Esophagus muscularis mucosa (tissue), 4 donors: ENCODE results near the gene HOXA10. TPM values are rescaled to one million over a fixed set of nuclear protein-coding genes. Genes with fewer than 3 reads are reported as not detected.

ENCODE experiments used
- DNase-seq: peaks from one replicate; pipeline ENCODE4 v3.0.0-alpha.2; 2017; ENCODE audit errors: extremely low spot score
- H3K27ac ChIP-seq, 4 donors: fragments of 200-600 bp; sonication (generic); replicated peaks in 1 of 4; 1 replicate in 3 of 4; 2 replicates in 1 of 4; pipeline ENCODE4 v1.5.1; 2016 to 2019; ENCODE audit warnings: mild to moderate bottlenecking in 1 of 4
- H3K27me3 ChIP-seq, 4 donors: fragments of 200-600 bp; sonication (generic); one replicate each; pipeline versions ENCODE4 v1.5.1 to v1.6.0; 2016 to 2019
- H3K36me3 ChIP-seq, 4 donors: fragments of 200-600 bp; sonication (generic); one replicate each; pipeline ENCODE4 v1.5.1; 2016 to 2019
- H3K4me1 ChIP-seq, 4 donors: fragments of 200-600 bp; sonication (generic); one replicate each; pipeline ENCODE4 v1.5.1; 2016 to 2019
- H3K4me3 ChIP-seq, 4 donors: fragments of 200-600 bp; sonication (generic); 1 replicate in 2 of 4; 2 replicates in 2 of 4; pipeline ENCODE4 v1.5.1; 2016 to 2019; ENCODE audit warnings: mild to moderate bottlenecking in 4 of 4, moderate library complexity in 1 of 4
- H3K9me3 ChIP-seq, 4 donors: fragments of 200-600 bp; sonication (generic); 1 replicate in 3 of 4; 2 replicates in 1 of 4; pipeline ENCODE4 v1.5.1; 2016 to 2019
- EP300 ChIP-seq: sonication (generic); formaldehyde crosslinking; IDR thresholded peaks from one replicate; pipeline ENCODE4 v1.6.1; 2017; ENCODE audit warnings: antibody characterized with exemption
- POLR2A ChIP-seq: fragments of 450-650 bp; IDR thresholded peaks from one replicate; pipeline ENCODE4 v1.6.1; 2017; ENCODE audit warnings: antibody characterized with exemption, moderate library complexity, mild to moderate bottlenecking, low read depth
- POLR2AphosphoS5 ChIP-seq, 2 donors: sonication (generic); formaldehyde crosslinking; IDR thresholded peaks; one replicate each; pipeline ENCODE4 v1.6.1; 2017; ENCODE audit warnings: antibody characterized with exemption in 2 of 2
- WGBS: methylation state at CpG from one replicate; pipeline ENCODE4 v1.1.5; 2018; 5-methylcytosine and 5-hydroxymethylcytosine counted together
- intact Hi-C: fragments of 100-400 bp; cut with DNase I; formaldehyde crosslinking; loops from one replicate; pipeline ENCODE4 v1.15.1; 2023
- total RNA-seq, 4 donors: library from RNA; depleted of rRNA; stranded (reverse); fragments of >200 nt; gene quantifications; one replicate each; pipeline versions ENCODE4 v1.1.0 to v1.2.1, GENCODE V29; 2016
- TF ChIP-seq, protein P1 (sequence below), 3 experiments: fragments of 200-600 bp in 2 of 3; fragments of 450-650 bp in 1 of 3; sonication (generic) in 2 of 3; IDR thresholded peaks; one replicate each; pipeline ENCODE4 v1.5.1; 2017 to 2019; ENCODE audit warnings: antibody characterized with exemption in 3 of 3, mild to moderate bottlenecking in 2 of 3, moderate library complexity in 1 of 3

The HOXA10 gene
- total RNA-seq, 4 donors from 2014 or later: not detected

DNA sequence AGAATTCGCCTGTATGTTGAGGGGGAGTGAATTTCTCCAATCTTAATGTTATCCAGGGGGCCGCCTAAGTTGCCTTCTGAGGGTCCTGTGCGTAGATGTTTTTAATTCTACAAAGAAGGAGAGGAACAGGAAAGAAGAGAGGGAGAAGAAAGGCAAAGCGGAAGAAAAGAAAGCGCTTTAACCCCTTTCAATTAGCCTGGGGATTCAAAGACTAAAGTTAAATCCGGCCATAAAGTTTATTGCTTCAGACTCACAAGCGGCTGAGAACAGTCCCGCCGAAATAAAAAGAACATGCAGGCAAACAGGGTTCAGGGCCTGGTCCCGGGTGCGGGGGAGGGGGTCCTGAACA is 35.2 kb downstream of the HOXA10 start:
- no peaks in the 10 kb centered on the region for H3K36me3 ChIP-seq
- WGBS: 59% methylated on average over 11 of the region's 11 CpGs
- peaks cover 11 to 70% (median 60%) of the 10 kb centered on the region in 4 donors for H3K4me1 ChIP-seq
- no peak for TF ChIP-seq POLR2AphosphoS5 (IDR thresholded peaks at IDR 0.05)
- no peak for TF ChIP-seq POLR2A
- TF ChIP-seq, protein P1, sequence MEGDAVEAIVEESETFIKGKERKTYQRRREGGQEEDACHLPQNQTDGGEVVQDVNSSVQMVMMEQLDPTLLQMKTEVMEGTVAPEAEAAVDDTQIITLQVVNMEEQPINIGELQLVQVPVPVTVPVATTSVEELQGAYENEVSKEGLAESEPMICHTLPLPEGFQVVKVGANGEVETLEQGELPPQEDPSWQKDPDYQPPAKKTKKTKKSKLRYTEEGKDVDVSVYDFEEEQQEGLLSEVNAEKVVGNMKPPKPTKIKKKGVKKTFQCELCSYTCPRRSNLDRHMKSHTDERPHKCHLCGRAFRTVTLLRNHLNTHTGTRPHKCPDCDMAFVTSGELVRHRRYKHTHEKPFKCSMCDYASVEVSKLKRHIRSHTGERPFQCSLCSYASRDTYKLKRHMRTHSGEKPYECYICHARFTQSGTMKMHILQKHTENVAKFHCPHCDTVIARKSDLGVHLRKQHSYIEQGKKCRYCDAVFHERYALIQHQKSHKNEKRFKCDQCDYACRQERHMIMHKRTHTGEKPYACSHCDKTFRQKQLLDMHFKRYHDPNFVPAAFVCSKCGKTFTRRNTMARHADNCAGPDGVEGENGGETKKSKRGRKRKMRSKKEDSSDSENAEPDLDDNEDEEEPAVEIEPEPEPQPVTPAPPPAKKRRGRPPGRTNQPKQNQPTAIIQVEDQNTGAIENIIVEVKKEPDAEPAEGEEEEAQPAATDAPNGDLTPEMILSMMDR (IDR thresholded peaks at IDR 0.05): no peak
- TF ChIP-seq EP300: no peak
- peaks cover 0 to 4% (median 0%) of the 10 kb centered on the region in 4 donors for H3K27me3 ChIP-seq
- H3K27ac ChIP-seq: peak overlapping the region; percentile 96 to 99 (median 99)
- no peak for DNase-seq
- peak overlapping the region; percentile 56 to 95 (median 84) for H3K4me3 ChIP-seq
- H3K9me3 ChIP-seq: no peaks in the 10 kb centered on the region
- intact Hi-C loops: no loop called here

GRCh38 chr7:27138472-27138871 is 35.6 kb downstream of the HOXA10 start:
- TF ChIP-seq POLR2AphosphoS5 (IDR thresholded peaks at IDR 0.05) (no peak), EP300 (no peak), POLR2A (no peak)
- TF ChIP-seq, protein P1 (IDR thresholded peaks at IDR 0.05): no peak
- WGBS: 67% methylated on average over 1 of the region's 1 CpG
- Histone ChIP-seq H3K9me3 (no peaks in the 10 kb centered on the region), H3K4me3 (peak overlapping the region; percentile 56 to 95 (median 84)), H3K27ac (peak overlapping the region; percentile 96 to 99 (median 99)), H3K36me3 (no peaks in the 10 kb centered on the region), H3K27me3 (peaks cover 0 to 4% (median 0%) of the 10 kb centered on the region in 4 donors), H3K4me1 (peaks cover 11 to 72% (median 61%) of the 10 kb centered on the region in 4 donors)
- no peak for DNase-seq
- intact Hi-C loops: no loop called here

- H3K27ac ChIP-seq: peak overlapping the region; percentile 96 to 99 (median 99)
- 58% methylated on average over 2 of the region's 2 CpGs for WGBS
- peaks cover 6 to 79% (median 67%) of the 10 kb centered on the region in 4 donors for H3K4me1 ChIP-seq
- intact Hi-C loops: no loop called here
- H3K4me3 ChIP-seq: peak overlapping the region in 2 of 4 donors; percentile 83 to 85
- peaks cover 0 to 4% (median 0%) of the 10 kb centered on the region in 4 donors for H3K27me3 ChIP-seq
- no peak for DNase-seq
- TF ChIP-seq POLR2A: no peak
- no peak for TF ChIP-seq POLR2AphosphoS5 (IDR thresholded peaks at IDR 0.05)
- no peak for TF ChIP-seq EP300
- TF ChIP-seq, protein P1 (IDR thresholded peaks at IDR 0.05): no peak
- no peaks in the 10 kb centered on the region for H3K36me3 ChIP-seq
- H3K9me3 ChIP-seq: no peaks in the 10 kb centered on the region
Observed at GRCh38 chr7:27137640-27138315, 36.3 kb downstream of the HOXA10 start.

DNA sequence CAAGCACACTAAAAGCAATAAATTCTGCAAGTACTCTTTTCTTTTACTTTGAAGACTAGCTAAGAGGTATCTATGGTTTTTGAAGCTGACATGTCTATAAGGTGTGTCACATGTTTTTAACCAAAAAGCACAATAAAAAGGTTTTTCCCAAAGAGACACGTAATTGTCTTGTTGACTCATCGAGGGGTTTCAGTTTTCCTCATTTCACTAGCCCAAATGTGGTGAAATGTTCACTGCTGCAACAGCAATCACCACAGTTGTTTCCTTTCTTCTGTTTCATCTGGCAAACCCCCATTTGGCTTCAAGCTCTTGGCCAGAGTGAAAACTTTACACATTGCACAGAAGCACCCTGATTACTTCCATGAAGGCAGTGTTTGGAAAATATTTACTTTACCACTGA is 39.7 kb downstream of the HOXA10 start:
- H3K9me3 ChIP-seq: no peaks in the 10 kb centered on the region
- DNase-seq: no peak
- peak; percentile 43 to 54 for TF ChIP-seq POLR2AphosphoS5 (IDR thresholded peaks at IDR 0.05)
- TF ChIP-seq POLR2A: no peak
- WGBS: 12% methylated on average over 2 of the region's 2 CpGs
- H3K36me3 ChIP-seq: no peaks in the 10 kb centered on the region
- H3K4me1 ChIP-seq: peaks cover 0 to 83% (median 80%) of the 10 kb centered on the region in 4 donors
- intact Hi-C loops: loop anchor here (2.0 kb wide), 1 partner anchor 38 kb away; no protein-coding TSS in a partner anchor
- H3K4me3 ChIP-seq: no peak overlapping the region
- H3K27me3 ChIP-seq: peaks cover 0 to 4% (median 0%) of the 10 kb centered on the region in 4 donors
- peak overlapping the region; percentile 96 to 99 (median 99) for H3K27ac ChIP-seq

DNA sequence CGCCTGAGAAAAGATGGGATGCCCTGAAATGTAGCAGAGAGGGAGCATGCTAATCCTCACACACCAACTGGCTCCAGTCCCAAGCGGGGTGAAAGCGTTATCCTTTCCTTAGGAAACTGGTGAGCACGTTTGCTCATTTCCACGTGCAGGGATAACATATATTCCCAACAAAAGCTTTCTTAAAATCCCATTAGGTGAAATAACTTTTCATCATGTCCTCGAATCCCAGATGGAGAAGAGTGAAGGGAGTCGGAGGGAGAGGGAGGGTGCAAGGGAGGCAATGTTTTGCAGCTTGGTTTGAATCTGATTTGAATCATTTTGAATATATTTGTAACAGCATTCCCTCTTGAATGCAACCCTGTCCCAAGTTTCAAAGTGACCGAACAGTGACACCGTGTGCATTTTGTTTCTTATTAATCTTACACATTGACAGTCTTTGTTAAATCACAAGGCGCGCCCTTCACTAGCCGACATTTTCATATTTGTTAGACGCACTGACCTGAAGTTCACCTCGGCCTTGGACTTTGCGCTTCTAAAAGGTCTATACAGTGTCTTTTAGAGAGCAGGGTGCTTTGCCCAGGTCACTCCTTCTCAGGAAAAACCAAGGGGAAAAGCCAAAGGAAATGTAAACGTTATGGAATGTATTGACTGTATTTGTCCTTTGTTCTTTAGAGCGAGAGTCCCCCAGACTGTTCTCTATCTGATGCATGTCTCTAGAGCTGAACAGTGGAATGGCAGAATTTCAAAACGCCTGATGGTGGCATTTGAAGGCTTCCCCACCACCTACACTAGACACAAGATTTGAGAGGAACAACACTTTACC is 40.5 kb downstream of the HOXA10 start:
- Histone ChIP-seq H3K9me3 (no peaks in the 10 kb centered on the region), H3K4me1 (peaks cover 0 to 85% (median 82%) of the 10 kb centered on the region in 4 donors), H3K27me3 (no peaks in the 10 kb centered on the region), H3K27ac (peak overlapping the region; percentile 96 to 99 (median 99)), H3K4me3 (no peak overlapping the region), H3K36me3 (no peaks in the 10 kb centered on the region)
- WGBS: 52% methylated on average over 18 of the region's 18 CpGs
- TF ChIP-seq, protein P1 (IDR thresholded peaks at IDR 0.05): no peak
- TF ChIP-seq POLR2AphosphoS5 (IDR thresholded peaks at IDR 0.05): no peak
- TF ChIP-seq POLR2A: no peak
- TF ChIP-seq EP300: no peak
- no peak for DNase-seq
- intact Hi-C loops: loop anchor here (2.0 kb wide), 1 partner anchor 37 kb away; no protein-coding TSS in a partner anchor
